ENCODE data around the gene PRR5L. TPM values are rescaled to one million over a fixed set of nuclear protein-coding genes. Genes with fewer than 3 reads are reported as not detected.

PRR5L gene
- polyA plus RNA-seq, 3 donors: 3.5 to 16.0 (median 7.4) TPM

- peaks cover 0 to 2% (median 0%) of the 10 kb centered on the region in 7 donors for H3K9me3 Mint-ChIP-seq
- no peak overlapping the region for H2AFZ ChIP-seq (ENCODE audit: insufficient read depth, low read depth, low read length, poor library complexity, severe bottlenecking)
- peaks cover 14 to 18% of the 10 kb centered on the region in 2 donors for H3K4me1 ChIP-seq (ENCODE audit: control insufficient read depth in 1 of 2, insufficient read depth in 2 of 2, low read length in 2 of 2)
- H3K36me3 Mint-ChIP-seq: peaks cover 7 to 12% of the 10 kb centered on the region in 2 donors
- H3K36me3 ChIP-seq (replicated peaks in 1 of 2; ENCODE audit: control insufficient read depth in 1 of 2, insufficient read depth in 2 of 2, low read length in 2 of 2): no peaks in the 10 kb centered on the region
- WGBS (ENCODE audit: insufficient coverage): 100% methylated on average over 4 of the region's 7 CpGs
- H3K27me3 ChIP-seq (ENCODE audit: control insufficient read depth in 2 of 2, insufficient read depth in 2 of 2, low read length in 2 of 2): no peaks in the 10 kb centered on the region
- H3K4me1 Mint-ChIP-seq: peaks cover 24% of the 10 kb centered on the region
- H3K4me3 ChIP-seq (replicated peaks in 1 of 3; ENCODE audit: low read depth in 2 of 3, low read length in 3 of 3): no peak overlapping the region
- no peak overlapping the region for H3K4me2 ChIP-seq (replicated peaks; ENCODE audit: extremely low read depth, low read length, poor library complexity, severe bottlenecking)
- H3K79me2 ChIP-seq (ENCODE audit: insufficient read depth, low read length): no peaks in the 10 kb centered on the region
- no peak overlapping the region for H3K27ac Mint-ChIP-seq
- H3K9me3 ChIP-seq (replicated peaks in 1 of 2; ENCODE audit: control insufficient read depth in 1 of 2, insufficient read depth in 1 of 2, low read length in 2 of 2): no peaks in the 10 kb centered on the region
- no peak for TF ChIP-seq CTCF (IDR thresholded peaks at IDR 0.05)
- H4K20me1 ChIP-seq (ENCODE audit: insufficient read depth, low read length): no peaks in the 10 kb centered on the region
- no peak overlapping the region for H3K4me3 Mint-ChIP-seq
- no peak overlapping the region for H3K9ac ChIP-seq (ENCODE audit: insufficient read depth, low read length, poor library complexity, severe bottlenecking)
- intact Hi-C loops (cut with micrococcal nuclease): loop anchor here in 1 of 2 donors (10.0 kb wide), 1 partner anchor 94 kb away; no protein-coding TSS in a partner anchor
- peaks cover 0 to 3% (median 1%) of the 10 kb centered on the region in 3 donors for H3K27me3 Mint-ChIP-seq (ENCODE audit: low read depth in 3 of 3)
- H3K27ac ChIP-seq (ENCODE audit: low read depth in 1 of 2, low read length in 2 of 2): no peak overlapping the region
- no peak for DNase-seq
Observed at GRCh38 chr11:36459046-36459445, 163.0 kb downstream of the PRR5L start.

GRCh38 chr11:36460220-36460619, 164.1 kb downstream of the PRR5L start:
- peaks cover 7% of the 10 kb centered on the region in 2 donors for H3K4me1 ChIP-seq (ENCODE audit: control insufficient read depth in 1 of 2, insufficient read depth in 2 of 2, low read length in 2 of 2)
- no peak overlapping the region for H3K9ac ChIP-seq (ENCODE audit: insufficient read depth, low read length, poor library complexity, severe bottlenecking)
- WGBS (ENCODE audit: insufficient coverage): 95% methylated on average over 5 of the region's 10 CpGs
- H3K27me3 ChIP-seq (ENCODE audit: control insufficient read depth in 2 of 2, insufficient read depth in 2 of 2, low read length in 2 of 2): no peaks in the 10 kb centered on the region
- no peak for TF ChIP-seq CTCF (IDR thresholded peaks at IDR 0.05)
- Mint-ChIP-seq H3K9me3 (peaks cover 0 to 2% (median 0%) of the 10 kb centered on the region in 7 donors), H3K4me3 (no peak overlapping the region), H3K27me3 (ENCODE audit: low read depth in 3 of 3) (peaks cover 0 to 3% (median 1%) of the 10 kb centered on the region in 3 donors), H3K4me1 (peaks cover 12% of the 10 kb centered on the region), H3K36me3 (peaks cover 3 to 7% of the 10 kb centered on the region in 2 donors), H3K27ac (peak overlapping the region in 2 of 7 donors; percentile 11 to 73)
- no peaks in the 10 kb centered on the region for H4K20me1 ChIP-seq (ENCODE audit: insufficient read depth, low read length)
- no peak for DNase-seq
- no peak overlapping the region for H3K4me2 ChIP-seq (replicated peaks; ENCODE audit: extremely low read depth, low read length, poor library complexity, severe bottlenecking)
- H3K36me3 ChIP-seq (replicated peaks in 1 of 2; ENCODE audit: control insufficient read depth in 1 of 2, insufficient read depth in 2 of 2, low read length in 2 of 2): no peaks in the 10 kb centered on the region
- no peaks in the 10 kb centered on the region for H3K9me3 ChIP-seq (replicated peaks in 1 of 2; ENCODE audit: control insufficient read depth in 1 of 2, insufficient read depth in 1 of 2, low read length in 2 of 2)
- no peak overlapping the region for H2AFZ ChIP-seq (ENCODE audit: insufficient read depth, low read depth, low read length, poor library complexity, severe bottlenecking)
- H3K27ac ChIP-seq (ENCODE audit: low read depth in 1 of 2, low read length in 2 of 2): no peak overlapping the region
- H3K4me3 ChIP-seq (replicated peaks in 1 of 3; ENCODE audit: low read depth in 2 of 3, low read length in 3 of 3): no peak overlapping the region
- H3K79me2 ChIP-seq (ENCODE audit: insufficient read depth, low read length): no peaks in the 10 kb centered on the region
- intact Hi-C loops (cut with micrococcal nuclease): no loop called here

Data from CD14-positive monocyte (primary cell).